DMS153 treated with DMSO at 0.1 percent for 48 hours (cell line): ENCODE measurements around the gene MGP.

ENCODE experiments used
- DNase-seq: peaks from one replicate; lab custom pipeline; 2025; ENCODE audit not compliant: unreplicated experiment; lab: John Stamatoyannopoulos, UW

Gene MGP

DNA sequence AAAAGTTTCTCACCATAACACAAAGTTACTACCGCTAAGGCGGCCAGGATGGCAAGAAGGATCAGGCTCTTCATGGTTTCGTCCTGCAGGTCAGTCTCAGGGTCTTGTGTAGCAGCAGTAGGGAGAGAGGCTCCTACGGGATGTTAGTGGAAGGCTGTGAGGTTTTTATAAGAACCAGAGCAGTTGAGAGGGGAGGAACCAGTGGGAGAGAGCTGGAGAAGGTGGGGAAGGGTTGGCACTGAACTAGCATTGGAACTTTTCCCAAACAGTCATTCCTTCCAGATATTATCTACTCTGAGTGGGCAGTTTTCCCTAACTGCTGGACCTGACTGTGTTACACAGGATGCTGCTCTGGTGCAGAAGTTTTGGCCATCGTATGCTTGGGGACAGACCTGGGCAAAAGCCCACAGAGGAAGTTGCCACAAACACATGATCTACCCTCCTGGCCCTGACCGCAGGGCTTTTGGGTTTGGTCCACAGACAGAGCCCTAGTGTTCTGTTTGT lies at the start of gene MGP:
MGP (minus strand) TSS at position 137 of the 504 bp plus-strand sequence; CDS start at position 74, 63 bp downstream.
- no peak for DNase-seq

DNA sequence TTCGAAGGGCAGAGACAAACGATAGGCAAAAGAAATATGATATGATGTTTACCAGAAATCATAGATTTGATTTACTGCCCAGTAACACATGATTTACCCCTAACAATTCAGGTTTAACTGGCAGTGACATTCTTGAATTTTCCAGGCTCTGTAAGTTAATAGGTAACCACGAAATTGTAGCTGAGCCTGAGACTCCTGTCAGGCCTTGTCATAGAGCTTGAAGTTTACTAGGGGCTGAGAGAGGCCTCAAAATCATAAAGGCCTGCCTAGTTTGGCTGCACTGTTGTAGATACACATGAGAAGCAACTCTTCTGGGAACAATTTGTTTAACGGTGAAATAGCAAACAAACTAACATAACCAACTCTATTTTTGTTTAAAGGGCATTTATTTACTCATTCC lies 49.4 kb upstream of the MGP start:
- no peak for DNase-seq

DNA sequence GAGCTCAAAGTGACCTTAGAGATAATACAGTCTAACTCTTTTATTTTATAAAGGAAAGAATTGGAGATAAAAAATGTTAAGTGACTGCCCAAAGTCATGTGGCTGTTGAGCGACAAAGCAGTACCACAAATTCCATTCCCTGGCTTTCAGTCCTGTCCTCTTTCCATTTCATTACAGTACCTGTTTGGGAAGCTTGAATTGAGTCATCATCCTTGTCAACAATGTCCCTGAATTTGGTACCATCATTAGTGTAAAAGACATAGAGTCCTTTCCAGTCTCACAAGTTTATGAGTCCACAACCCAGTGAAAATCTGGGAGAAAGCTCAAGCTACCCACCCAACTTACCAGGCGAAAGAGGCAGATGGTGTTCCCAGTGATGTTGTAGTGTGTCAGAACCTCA lies 48.9 kb upstream of the MGP start:
- no peak for DNase-seq

DNA sequence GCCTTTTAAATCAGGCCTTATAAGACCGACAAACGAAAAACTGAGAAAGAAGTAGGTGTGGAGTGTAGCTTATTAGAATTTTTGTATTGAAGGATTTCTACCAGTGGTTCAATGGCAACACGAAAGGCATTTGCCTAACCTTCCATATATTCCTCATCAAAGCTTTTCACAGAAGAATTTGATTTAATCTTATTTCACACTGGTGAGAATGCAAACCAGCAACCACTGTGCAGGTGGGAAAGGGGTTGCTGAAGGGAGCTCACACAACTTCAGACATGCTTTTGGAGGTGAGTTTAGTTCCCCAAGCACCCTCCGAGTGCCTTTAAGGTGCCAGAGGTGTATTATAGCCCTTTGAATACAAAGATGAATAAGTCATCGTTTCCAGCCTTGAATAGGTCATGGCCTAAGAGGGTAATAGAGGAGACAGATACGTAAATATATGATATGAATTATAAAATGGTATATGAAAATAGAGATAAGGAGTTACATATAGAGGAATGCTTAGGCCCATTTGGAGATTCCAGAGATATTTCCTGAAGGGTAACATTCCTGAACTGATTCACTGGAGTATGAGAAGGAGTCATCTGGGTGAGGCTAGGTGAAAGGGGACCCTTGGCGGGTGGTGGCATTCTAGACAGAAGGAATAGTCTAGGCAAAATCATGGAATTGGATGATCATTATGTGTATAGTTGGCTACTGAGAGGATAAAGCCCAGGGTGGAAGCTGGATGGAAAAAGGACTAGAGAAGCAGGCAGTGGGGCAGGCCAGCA lies 46.3 kb upstream of the MGP start:
- no peak for DNase-seq

DNA sequence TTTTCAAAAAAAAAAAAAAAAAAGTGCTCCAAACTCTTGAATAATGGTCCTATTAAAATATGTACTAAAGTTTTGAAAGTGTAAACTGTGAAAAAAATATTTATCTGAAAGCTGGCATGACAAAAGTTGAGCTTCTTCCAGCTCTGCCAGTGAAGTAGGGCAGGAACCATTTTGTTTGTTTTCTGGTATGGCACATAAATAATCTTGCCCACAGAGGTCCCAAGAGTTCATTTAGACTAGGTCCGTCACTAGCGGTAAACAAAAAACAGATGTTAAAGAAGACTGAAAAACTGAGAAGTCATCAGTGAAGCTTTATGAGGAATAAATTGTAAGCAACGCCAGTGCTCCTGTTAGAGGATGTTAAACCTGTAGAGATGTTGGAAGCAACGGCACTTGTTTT lies 45.7 kb upstream of the MGP start:
- DNase-seq = no peak

DNA sequence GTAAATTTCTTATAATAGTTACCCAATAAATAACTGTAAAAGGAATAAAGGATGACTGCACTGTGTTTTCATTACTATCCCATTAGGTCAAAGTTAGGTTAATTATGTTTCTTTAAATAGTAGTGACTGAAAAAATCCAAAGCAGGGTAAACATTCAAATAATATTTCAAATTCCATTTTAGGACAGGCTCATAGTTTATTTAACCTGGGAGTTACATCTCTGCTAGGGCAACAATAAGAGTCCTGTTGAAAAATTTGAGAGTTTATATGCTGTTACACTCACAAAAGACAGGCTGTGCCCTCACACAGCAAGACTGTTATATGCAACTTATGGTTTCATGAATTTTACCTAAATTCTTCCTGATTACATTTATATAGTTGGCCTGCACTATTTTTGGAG lies 44.6 kb upstream of the MGP start:
- DNase-seq = no peak

DNA sequence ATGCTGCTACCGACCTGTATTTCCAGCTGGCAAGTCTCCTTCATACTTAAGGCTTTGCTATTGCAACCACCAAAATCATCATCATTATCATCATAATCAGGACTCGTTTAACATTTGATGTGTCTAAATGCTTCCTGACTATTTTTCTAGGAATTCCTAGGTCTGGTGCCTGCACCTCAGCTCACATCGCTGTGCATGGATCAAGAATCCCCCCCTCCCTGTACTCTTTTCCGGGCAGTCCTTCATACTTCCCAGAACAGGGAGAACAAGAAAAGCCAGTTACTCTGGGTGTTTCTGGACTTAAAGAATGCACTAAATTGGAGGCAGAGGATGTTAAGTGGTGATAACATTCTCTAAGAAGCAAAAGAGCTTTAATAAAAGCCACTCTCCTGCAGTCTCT lies 43.3 kb upstream of the MGP start:
- no peak for DNase-seq

DNA sequence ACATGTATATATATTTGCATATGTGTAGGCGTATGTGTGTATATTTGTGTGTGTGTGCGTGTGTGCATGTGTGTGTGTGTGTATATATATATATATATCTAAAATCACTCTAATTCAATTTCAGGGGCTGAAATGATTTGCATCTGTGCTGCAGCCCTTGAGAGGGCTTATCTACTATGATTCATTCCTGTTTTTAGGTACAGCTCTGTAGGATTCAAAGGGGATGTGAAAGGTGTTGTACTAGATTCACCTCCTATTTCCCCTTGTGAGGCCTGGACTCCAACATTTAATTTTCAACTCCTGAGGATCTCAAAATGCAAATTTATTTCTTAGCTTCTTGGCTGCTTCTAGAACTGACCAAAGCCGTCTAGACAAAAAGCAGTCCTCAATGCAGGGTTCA lies 41.6 kb upstream of the MGP start:
- DNase-seq = no peak

DNA sequence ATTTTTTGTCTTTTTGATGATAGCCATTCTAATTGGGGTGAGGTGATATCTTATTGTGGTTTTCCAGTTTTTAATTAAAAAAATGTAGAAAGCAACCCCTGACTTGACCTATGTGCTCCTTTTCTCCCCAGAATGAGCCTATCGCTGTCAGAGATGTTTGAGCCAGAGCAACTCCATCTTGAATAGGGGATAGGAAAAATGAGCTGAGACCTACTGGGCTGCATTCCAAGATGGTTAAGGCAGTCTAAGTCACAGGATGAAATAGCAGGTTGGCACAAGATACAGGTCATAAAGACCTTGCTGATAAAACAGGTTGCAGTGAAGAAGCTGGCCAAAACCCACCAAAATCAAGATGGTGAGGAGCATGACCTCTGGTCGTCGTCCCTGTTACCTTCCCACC lies 38.9 kb upstream of the MGP start:
- no peak for DNase-seq

DNA sequence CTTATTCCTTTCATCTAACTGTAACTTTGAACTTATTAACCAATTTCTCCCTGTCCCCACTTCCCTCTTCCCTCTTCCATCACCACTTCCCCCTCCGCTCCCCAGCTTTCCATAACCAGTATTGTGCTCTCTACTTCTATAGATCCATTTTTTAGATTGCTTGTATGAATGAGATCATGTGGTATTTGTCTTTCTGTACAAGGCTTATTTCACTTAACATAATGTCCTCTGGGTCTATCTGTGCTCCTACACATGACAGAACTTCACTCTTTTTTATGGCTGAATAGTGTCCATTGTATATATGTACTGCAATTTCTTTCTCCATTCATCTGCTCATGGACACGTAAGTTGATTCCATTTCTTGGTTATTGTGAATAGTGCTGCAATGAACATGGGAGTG lies 38.3 kb upstream of the MGP start:
- no peak for DNase-seq

DNA sequence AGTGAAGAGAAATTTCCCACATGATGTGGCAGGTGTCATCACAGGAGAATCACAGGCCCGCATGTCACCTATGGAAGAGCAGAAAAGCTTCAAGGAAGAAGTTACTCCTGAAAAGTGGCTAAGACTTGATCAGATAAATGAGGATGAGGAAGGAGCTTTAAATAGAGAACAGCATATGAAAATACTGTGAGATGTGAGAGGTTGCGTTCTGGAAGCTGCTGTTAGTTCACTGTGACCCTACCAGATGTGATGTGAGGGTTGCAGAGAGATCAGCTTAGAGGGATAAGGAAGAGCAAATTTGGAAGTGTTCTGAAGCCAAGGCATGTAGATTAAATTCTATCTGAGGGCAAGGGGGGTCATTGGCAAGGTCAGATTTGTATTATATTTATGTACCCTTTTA lies 35.6 kb upstream of the MGP start:
- no peak for DNase-seq

DNA sequence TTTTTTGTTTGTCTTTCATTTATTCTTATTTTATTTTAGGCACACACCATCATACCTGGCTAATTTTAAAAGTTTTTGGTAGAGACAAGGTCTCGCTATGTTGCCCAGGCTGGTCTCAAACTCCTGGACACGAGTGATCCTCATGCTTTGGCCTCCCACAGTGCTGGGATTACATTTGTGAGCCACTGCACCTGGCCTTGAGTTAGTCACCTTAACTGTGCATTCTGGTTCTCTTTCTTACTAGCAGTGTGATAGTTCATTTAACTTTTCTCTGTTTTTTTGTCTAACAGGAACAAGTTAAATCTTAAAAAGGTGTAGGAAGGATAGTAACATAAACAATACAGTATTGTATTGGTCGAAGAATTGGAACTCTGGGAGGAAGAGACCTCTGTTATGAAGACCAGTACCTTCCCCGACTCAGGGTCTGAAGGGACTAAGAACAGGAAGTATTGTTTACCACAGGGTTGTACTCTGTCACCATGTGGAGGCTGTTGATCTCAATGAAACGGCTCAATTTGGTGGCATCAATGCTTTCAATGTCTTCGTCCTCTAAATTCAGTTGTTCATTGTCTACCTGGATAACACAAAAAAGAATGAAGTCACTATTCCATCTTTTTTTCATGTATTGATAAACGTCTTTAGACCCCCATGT lies 34.9 kb upstream of the MGP start:
- DNase-seq = no peak

DNA sequence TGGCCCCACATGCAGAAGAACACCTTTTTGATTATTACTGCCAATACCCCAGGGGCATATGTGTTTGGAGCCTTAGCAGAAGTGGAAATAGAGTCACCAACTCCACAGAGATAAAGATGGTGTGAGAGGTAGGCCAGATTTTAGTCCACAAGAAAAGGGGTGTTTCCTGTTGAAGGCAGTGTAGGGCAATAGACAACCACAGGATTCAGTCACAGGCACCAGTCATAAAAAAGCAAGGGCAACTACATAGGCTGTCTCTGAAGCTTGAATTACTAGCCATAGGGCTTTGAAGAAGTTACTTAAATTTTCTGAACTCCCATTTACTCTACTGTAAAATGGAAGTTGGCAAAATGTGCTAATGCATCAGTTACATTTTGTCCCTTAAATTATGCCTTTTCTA lies 33.8 kb upstream of the MGP start:
- no peak for DNase-seq

DNA sequence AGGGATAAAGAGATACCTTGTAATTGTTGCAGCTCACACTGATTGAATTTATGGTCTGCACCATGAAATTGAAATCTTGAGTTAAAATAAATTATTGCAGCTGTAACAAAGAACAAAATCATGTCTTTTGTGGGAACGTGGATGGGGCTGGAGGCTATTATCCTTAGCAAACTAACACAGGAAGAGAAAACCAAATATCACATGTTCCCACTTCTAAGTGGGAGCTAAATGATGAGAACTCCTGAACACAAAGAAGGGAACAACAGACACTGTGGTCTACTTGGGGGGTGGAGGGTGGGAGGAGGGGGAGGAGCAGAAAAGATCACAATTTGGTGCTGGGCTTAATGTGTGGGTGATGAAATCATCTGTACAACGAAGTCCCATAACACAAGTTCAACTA lies 30.1 kb upstream of the MGP start:
- DNase-seq = no peak

DNA sequence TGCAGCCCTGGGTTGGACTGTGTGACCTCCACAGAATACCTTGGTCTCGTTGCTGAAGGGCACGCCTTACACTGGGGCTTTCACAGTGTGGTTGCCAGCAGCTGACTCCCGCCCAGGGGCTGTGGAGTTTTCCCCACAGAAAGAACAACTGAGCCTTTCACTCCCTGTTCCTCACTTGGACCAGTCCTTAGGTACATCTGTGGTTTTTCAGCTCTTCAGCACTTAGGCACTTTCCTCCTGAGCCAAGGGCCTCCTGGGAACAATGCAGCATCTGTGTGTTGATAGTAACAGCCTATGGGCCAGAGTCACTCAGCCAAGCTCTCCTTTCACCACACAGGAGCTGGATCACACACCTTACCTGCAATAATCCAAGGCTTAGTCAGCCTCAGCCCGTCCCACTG lies 27.7 kb upstream of the MGP start:
- no peak for DNase-seq

DNA sequence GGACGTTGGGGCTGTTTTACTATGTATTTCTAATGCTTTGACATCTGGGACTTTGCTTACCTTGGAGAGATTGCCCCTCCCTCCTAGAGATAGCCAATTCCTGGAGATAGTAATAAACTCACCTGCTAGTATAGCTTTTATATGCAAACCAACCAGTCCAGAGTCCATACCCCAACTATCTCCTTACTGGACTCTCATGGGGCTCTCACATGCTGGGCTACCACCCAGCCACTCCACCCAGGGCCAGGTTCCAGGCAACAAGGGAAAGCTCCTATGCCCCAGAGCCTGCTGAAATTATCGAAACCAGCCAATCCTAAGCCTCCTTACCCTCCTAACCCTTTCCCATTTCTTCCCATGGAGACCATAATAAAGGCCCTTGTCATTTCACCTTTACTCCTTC lies 25.5 kb upstream of the MGP start:
- no peak for DNase-seq

DNA sequence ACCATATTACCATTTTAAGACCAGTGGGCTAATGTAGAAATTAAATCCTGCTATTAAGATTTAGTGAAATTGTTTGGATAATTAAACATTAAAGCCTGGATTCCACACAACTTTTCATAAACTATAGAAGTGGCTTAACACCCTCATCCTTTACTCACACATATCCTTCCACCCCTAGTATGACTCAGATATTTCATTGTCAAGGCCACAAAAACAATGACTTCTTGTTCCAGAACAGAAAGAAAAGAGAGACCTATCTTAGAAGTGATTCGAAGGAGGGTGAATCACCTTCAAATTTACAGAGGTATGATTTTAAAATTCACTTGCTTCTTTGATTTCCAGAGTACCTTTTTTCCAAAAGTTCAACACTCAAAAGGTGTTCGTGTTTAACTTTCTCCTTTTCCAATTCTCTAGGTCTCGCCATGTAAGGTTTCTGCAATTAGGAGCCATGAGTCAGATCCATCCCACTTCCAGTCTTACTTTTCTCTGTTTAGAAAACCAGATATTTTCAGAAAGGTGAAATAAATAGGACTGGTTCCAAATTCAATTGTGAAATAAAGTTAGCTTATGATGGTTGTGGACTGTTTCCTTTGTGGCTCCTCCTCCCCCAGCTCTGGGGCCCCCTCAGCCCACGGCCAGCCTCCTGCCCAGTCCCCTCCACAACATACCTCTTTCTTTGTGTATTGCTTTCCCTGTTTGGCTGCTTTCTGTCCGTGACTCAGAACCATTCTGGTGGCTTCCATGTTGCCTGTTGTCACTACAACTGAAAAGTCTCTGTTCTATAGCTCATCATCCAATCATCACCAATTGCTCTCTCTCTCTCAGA lies 24.6 kb upstream of the MGP start:
- DNase-seq = no peak

DNA sequence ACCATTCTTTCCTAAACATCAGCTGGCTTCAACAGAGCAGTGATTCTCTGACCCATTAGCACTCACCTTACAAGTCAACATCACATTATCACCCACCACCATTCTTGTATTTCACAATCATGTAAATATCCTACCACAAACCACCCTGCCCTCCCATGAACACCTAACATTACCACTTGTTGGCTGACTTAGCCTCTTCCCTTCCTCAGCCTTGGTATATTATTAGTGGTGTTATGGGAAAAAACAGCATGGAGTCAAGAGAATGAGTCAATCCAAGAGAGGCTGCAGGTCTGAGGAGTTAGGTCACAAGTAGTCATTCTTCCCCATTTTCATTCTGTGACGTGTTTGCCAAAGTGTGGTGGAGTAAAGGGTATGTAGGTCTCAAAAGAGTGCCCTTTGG lies 22.3 kb upstream of the MGP start:
- no peak for DNase-seq

DNA sequence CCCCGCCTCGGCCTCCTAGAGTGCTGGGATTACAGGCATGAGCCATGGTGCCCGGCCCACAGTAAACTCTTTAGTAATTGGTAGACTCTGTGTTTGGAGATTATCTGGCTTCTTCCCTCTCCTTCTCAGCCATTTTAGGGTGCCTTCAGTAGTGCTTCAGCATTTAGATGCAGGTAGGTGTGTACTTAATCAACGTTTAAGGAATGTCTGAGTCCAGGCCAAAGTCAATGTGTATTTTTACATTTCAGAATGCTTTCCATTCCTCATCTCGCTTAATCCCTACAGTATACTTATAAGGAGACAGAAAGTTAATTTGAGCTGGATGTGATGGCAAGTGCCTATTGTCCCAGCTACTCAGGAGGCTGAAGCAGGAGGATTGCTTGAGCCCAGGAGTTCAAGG lies 20.5 kb upstream of the MGP start:
- no peak for DNase-seq

DNA sequence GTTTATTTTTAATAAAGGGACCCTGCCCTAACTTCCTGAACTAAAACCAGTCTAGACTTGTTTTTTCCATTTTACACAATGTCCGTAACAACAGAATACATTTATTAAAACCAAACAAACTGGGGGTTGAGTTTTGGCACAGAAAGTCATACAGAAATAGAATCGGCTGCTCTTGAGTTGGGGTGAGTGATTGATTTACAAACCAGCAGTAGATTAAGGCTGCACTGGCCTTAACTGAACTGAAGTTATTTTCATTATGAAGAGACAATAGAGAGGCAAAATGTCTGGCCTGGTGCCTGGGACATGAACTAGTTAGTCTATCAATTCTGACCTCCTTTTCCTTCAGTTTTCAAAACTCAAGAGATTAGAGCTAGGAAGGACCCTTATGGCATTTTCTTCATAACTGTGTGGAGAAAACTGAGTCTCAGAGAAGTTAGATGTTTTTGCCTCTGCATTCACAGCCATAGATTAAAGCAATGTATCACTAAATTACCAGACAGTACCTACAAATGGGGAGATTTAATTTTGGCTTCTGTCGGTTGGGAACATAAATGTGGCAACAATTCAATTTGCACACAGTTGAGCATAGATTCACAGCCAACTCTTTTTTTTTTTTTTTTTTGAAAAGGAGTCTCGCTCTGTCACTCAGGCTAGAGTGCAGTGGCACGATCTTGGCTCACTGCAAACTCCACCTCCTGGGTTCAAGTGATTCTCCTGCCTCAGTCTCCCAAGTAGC lies 19.8 kb upstream of the MGP start:
- no peak for DNase-seq

DNA sequence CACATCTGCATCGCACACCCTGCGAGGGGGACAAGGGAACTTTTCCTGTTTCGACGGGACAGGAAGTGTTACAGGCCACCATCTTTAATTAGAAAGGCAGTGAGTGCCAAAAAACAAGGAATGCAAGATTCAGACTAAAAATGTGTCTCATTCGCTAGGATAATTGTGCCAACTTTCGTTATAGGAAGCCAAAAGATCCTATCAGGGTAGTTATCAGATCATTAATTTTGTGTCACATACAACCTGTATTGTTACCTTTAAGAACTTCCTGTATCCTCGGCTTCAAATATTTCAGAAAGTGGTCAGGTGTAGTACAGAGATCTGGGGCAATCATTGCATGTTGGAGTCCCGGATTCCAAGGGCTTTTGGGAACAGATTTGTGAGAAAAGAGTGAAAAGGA lies 19.2 kb upstream of the MGP start:
- DNase-seq = no peak
